IMR-90 (cell line): ENCODE data around the gene NAV2. TPM values are rescaled to one million over a fixed set of nuclear protein-coding genes. Genes with fewer than 3 reads are reported as not detected.

Source experiments
- ATAC-seq: fragments of 200-7000 bp; cut with Tn5 transposase; 2 replicates; pipeline ENCODE4 v1.9.1; 2020; ENCODE audit warnings: low read depth, mild to moderate bottlenecking, moderate library complexity
- BruUV-seq: library from RNA; stranded (reverse); fragments of 400-500 nt; replicated peaks from 2 replicates; lab custom pipeline; 2021; lab: Mats Ljungman, UMichigan
- CTCF ChIA-PET: fragments of 300-600 bp; formaldehyde crosslinking; extraction: SDS; loops from one replicate; lab custom pipeline; 2021; ENCODE audit warnings: antibody characterized with exemption; lab: Yijun Ruan, JAX
- POLR2A ChIA-PET: fragments of 300-600 bp; sonication (Branson Sonifier 250); formaldehyde crosslinking; loops from one replicate; lab custom pipeline; 2022; ENCODE audit warnings: antibody characterized with exemption; ENCODE audit not compliant: unreplicated experiment; lab: Charles Lee
- DNase-seq: peaks from one replicate; pipeline ENCODE4 v3.0.0; 2013
- H2AFZ ChIP-seq: replicated peaks from 2 replicates; pipeline ENCODE3; 2013; ENCODE audit warnings: low read length, mild to moderate bottlenecking; ENCODE audit not compliant: poor library complexity
- H2AK5ac ChIP-seq: 2 replicates; pipeline ENCODE4 v1.6.1; 2013; ENCODE audit warnings: low read depth, low read length, inconsistent platforms
- H2AK9ac ChIP-seq: replicated peaks from 2 replicates; pipeline ENCODE3; 2013; ENCODE audit warnings: mild to moderate bottlenecking, low read depth, low read length, moderate library complexity; ENCODE audit not compliant: poor library complexity
- H2BK120ac ChIP-seq: 2 replicates; pipeline ENCODE4 v1.6.1; 2013; ENCODE audit warnings: low read depth, low read length, inconsistent platforms
- H2BK15ac ChIP-seq: 3 replicates; pipeline ENCODE4 v1.6.1; 2013; ENCODE audit warnings: low read depth, low read length, inconsistent platforms
- H2BK20ac ChIP-seq: 2 replicates; pipeline ENCODE4 v1.6.1; 2013; ENCODE audit warnings: low read depth, mild to moderate bottlenecking, inconsistent platforms, low read length, moderate library complexity
- H2BK5ac ChIP-seq: 2 replicates; pipeline ENCODE4 v1.6.1; 2013; ENCODE audit warnings: mild to moderate bottlenecking, low read depth, low read length, inconsistent platforms; ENCODE audit not compliant: poor library complexity, severe bottlenecking
- H3K14ac ChIP-seq: replicated peaks from 2 replicates; pipeline ENCODE4 v1.6.1; 2013; ENCODE audit warnings: low read depth, low read length, inconsistent platforms
- H3K18ac ChIP-seq: 2 replicates; pipeline ENCODE4 v1.6.1; 2013; ENCODE audit warnings: low read depth, low read length, control low read depth
- H3K23ac ChIP-seq: 2 replicates; pipeline ENCODE4 v1.6.1; 2013; ENCODE audit warnings: low read depth, low read length, inconsistent platforms
- H3K27ac ChIP-seq: 2 replicates; pipeline ENCODE4 v1.5.1; 2013; ENCODE audit warnings: mild to moderate bottlenecking, control low read depth, low read length; ENCODE audit not compliant: insufficient read depth
- H3K27me3 ChIP-seq: 2 replicates; pipeline ENCODE4 v1.6.1; 2013; ENCODE audit warnings: low read length; ENCODE audit not compliant: control insufficient read depth, insufficient read depth
- H3K36me3 ChIP-seq: 2 replicates; pipeline ENCODE4 v1.6.1; 2013; ENCODE audit warnings: low read length, mixed read lengths; ENCODE audit not compliant: control insufficient read depth, insufficient read depth
- H3K4ac ChIP-seq: 2 replicates; pipeline ENCODE4 v1.6.1; 2013; ENCODE audit warnings: low read depth, low read length, inconsistent platforms
- H3K4me1 ChIP-seq: 2 replicates; pipeline ENCODE4 v1.6.1; 2013; ENCODE audit warnings: low read length, mixed read lengths; ENCODE audit not compliant: control insufficient read depth, insufficient read depth
- H3K4me2 ChIP-seq: 2 replicates; pipeline ENCODE4 v1.6.1; 2013; ENCODE audit warnings: low read depth, mild to moderate bottlenecking, control low read depth, low read length, moderate library complexity
- H3K4me3 ChIP-seq: 2 replicates; pipeline ENCODE4 v1.5.1; 2013; ENCODE audit warnings: low read depth, mild to moderate bottlenecking, control low read depth, low read length, moderate library complexity; ENCODE audit not compliant: insufficient read depth
- H3K56ac ChIP-seq: 2 replicates; pipeline ENCODE4 v1.6.1; 2013; ENCODE audit warnings: low read length, inconsistent platforms; ENCODE audit not compliant: insufficient read depth; ENCODE audit errors: extremely low read depth
- H3K79me1 ChIP-seq, 2 experiments: 2 replicates each; pipeline ENCODE4 v1.6.1; 2013; ENCODE audit warnings: low read length in 2 of 2, inconsistent platforms in 1 of 2, low read depth in 1 of 2
- H3K9ac ChIP-seq: 2 replicates; pipeline ENCODE4 v1.6.1; 2013; ENCODE audit warnings: low read depth, low read length, control low read depth
- H3K9me1 ChIP-seq: 2 replicates; pipeline ENCODE4 v1.6.1; 2013; ENCODE audit warnings: low read length, inconsistent platforms; ENCODE audit not compliant: insufficient read depth
- H3K9me3 ChIP-seq: 2 replicates; pipeline ENCODE4 v1.6.1; 2013; ENCODE audit warnings: low read length; ENCODE audit not compliant: control insufficient read depth, insufficient read depth
- H4K20me1 ChIP-seq: 2 replicates; pipeline ENCODE4 v1.6.1; 2013; ENCODE audit warnings: low read length, inconsistent platforms; ENCODE audit not compliant: insufficient read depth
- H4K5ac ChIP-seq: 2 replicates; pipeline ENCODE4 v1.6.1; 2013; ENCODE audit warnings: mild to moderate bottlenecking, low read depth, low read length, control low read depth
- H4K8ac ChIP-seq, 2 experiments: 2 replicates each; pipeline ENCODE4 v1.6.1; 2013; ENCODE audit warnings: low read depth in 2 of 2, low read length in 2 of 2, control low read depth in 1 of 2, inconsistent platforms in 1 of 2
- H4K91ac ChIP-seq: 2 replicates; pipeline ENCODE4 v1.6.1; 2013; ENCODE audit warnings: low read depth, low read length, inconsistent platforms; ENCODE audit not compliant: insufficient read depth
- BHLHE40 ChIP-seq: fragments of 150-350 bp; IDR thresholded peaks from 2 replicates; pipeline ENCODE4 v1.6.1; 2016; ENCODE audit warnings: mild to moderate bottlenecking, low read depth, low read length
- CEBPB ChIP-seq: IDR thresholded peaks from 2 replicates; pipeline ENCODE4 v1.6.1; 2012; ENCODE audit warnings: low read depth, low read length, improper control_type of control experiment
- FOS ChIP-seq: fragments of 150-350 bp; IDR thresholded peaks from 2 replicates; pipeline ENCODE4 v1.6.1; 2016; ENCODE audit warnings: low read depth, low read length
- MAFK ChIP-seq: IDR thresholded peaks from 2 replicates; pipeline ENCODE4 v1.6.1; 2012; ENCODE audit warnings: low read depth, low read length, improper control_type of control experiment
- MAZ ChIP-seq: IDR thresholded peaks from 2 replicates; pipeline ENCODE4 v1.6.1; 2012; ENCODE audit warnings: low read depth, mild to moderate bottlenecking, low read length, improper control_type of control experiment, moderate library complexity, borderline replicate concordance
- MXI1 ChIP-seq: IDR thresholded peaks from 2 replicates; pipeline ENCODE4 v1.6.1; 2012; ENCODE audit warnings: low read depth, mild to moderate bottlenecking, low read length, moderate library complexity, borderline replicate concordance
- NFE2L2 ChIP-seq: fragments of 150-350 bp; IDR thresholded peaks from 2 replicates; pipeline ENCODE4 v1.6.1; 2016; ENCODE audit warnings: low read depth, mild to moderate bottlenecking, low read length
- POLR2A ChIP-seq: IDR thresholded peaks from 2 replicates; pipeline ENCODE4 v1.6.1; 2012; ENCODE audit warnings: mild to moderate bottlenecking, low read depth, low read length
- RAD21 ChIP-seq: IDR thresholded peaks from 2 replicates; pipeline ENCODE4 v1.6.1; 2012; ENCODE audit warnings: low read length, improper control_type of control experiment
- RCOR1 ChIP-seq: IDR thresholded peaks from 2 replicates; pipeline ENCODE4 v1.6.1; 2012; ENCODE audit warnings: mild to moderate bottlenecking, low read length, improper control_type of control experiment; ENCODE audit not compliant: insufficient replicate concordance
- RFX5 ChIP-seq: IDR thresholded peaks from 2 replicates; pipeline ENCODE4 v1.8.0; 2012; ENCODE audit warnings: low read depth, mild to moderate bottlenecking, low read length, moderate library complexity
- SMC3 ChIP-seq: fragments of 150-350 bp; IDR thresholded peaks from 2 replicates; pipeline ENCODE4 v1.6.1; 2016; ENCODE audit warnings: low read depth, mild to moderate bottlenecking, antibody characterized with exemption, low read length, moderate library complexity
- WGBS, 2 experiments: methylation state at CpG; one replicate each; pipeline versions ENCODE4 v1.1.5 to v1.1.7; 2013; ENCODE audit warnings: missing lambda C conversion rate in 2 of 2; ENCODE audit not compliant: insufficient read length in 1 of 2; ENCODE audit errors: extremely low coverage in 2 of 2; 5-methylcytosine and 5-hydroxymethylcytosine counted together
- dilution Hi-C: fragments of 300-500 bp; cut with HindIII; formaldehyde crosslinking; loops from one replicate; pipeline ENCODE4 v1.14.3; 2018; ENCODE audit warnings: low sequenced_read_pairs; ENCODE audit not compliant: unreplicated experiment
- in situ Hi-C: fragments of 300-500 bp; cut with MboI; formaldehyde crosslinking; loops from 3 replicates; pipeline ENCODE4 v1.14.3; 2019; ENCODE audit warnings: low sequenced_read_pairs, inconsistent platforms, mixed read lengths
- intact Hi-C: fragments of 100-400 bp; cut with micrococcal nuclease; formaldehyde crosslinking; loops from 2 replicates; pipeline ENCODE4 v1.10.0; 2022
- polyA plus RNA-seq, 3 experiments: library from polyadenylated mRNA; depleted of rRNA; stranded (reverse); fragments of >200 nt; gene quantifications; 2 replicates each; pipeline ENCODE4 v1.2.3, GENCODE V29; 2012; ENCODE audit warnings: low replicate concordance in 1 of 3
- total RNA-seq: library from RNA; depleted of rRNA; stranded (reverse); fragments of >200 nt; gene quantifications from 2 replicates; pipeline ENCODE4 v1.2.3, GENCODE V29; 2012
- TF ChIP-seq, protein P1 (sequence below): conservative IDR thresholded peaks from 2 replicates; pipeline ENCODE4 v1.5.1; 2012; ENCODE audit warnings: mild to moderate bottlenecking, low read depth, low read length, improper control_type of control experiment
- TF ChIP-seq, protein P2 (sequence below): fragments of 150-350 bp; IDR thresholded peaks from 2 replicates; pipeline ENCODE4 v1.6.1; 2017; ENCODE audit warnings: mild to moderate bottlenecking, antibody characterized with exemption, low read length, low read depth
- TF ChIP-seq, protein P3 (sequence below): fragments of 150-350 bp; IDR thresholded peaks from 2 replicates; pipeline ENCODE4 v1.6.1; 2016; ENCODE audit warnings: low read depth, mild to moderate bottlenecking, low read length, moderate library complexity, borderline replicate concordance

NAV2 gene
- total and polyA plus RNA-seq, 2 of the 4 experiments (the other 2 are of a cell fraction): 4.5 to 12.6 TPM

DNA sequence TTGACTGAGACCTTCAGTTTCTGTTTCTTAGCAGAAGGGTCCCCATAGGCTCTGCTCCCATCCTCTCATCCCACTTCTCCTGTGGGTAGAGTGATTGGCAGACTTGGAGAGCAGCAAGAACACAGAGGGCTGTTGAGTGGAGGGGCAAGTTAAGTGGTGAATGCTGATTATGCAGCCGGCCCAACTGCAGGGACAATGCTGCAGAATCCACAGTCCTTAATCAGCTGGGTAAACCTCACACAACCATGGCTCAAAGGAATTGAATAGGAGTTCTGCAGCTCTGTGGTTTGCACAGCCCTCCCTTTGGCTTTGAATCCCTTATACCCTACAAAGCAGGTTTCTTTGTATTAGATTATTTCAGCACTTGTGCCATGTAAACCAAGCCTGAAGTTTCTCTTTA lies 161.1 kb downstream of the NAV2 start:
- Histone ChIP-seq H4K20me1 (peaks cover 12% of the 10 kb centered on the region; the same call in 1 of the 2 replicates), H3K27ac (no peak overlapping the region), H4K8ac (no peak overlapping the region), H2BK120ac (no peak overlapping the region), H3K18ac (no peak overlapping the region), H3K4me1 (no peaks in the 10 kb centered on the region), H2AK9ac (no peak overlapping the region), H2BK15ac (no peak overlapping the region), H4K5ac (no peak overlapping the region), H3K36me3 (peaks cover 3% of the 10 kb centered on the region), H2BK20ac (no peak overlapping the region), H3K4me3 (no peak overlapping the region), H2AK5ac (no peak overlapping the region), H3K27me3 (no peaks in the 10 kb centered on the region), H3K4ac (no peak overlapping the region), H2AFZ (no peak overlapping the region), H3K23ac (no peak overlapping the region; the same call in 1 of the 2 replicates), H3K9me1 (no peaks in the 10 kb centered on the region; the same call in 1 of the 2 replicates), H4K91ac (no peak overlapping the region), H3K4me2 (no peak overlapping the region), H3K9me3 (no peaks in the 10 kb centered on the region), H3K9ac (no peak overlapping the region), H2BK5ac (no peak overlapping the region), H3K79me1 (peaks cover 17 to 20% of the 10 kb centered on the region in 2 experiments; a peak in 3 of 4 replicates), H3K14ac (no peak overlapping the region), H3K56ac (no peak overlapping the region)
- ChIA-PET POLR2A (no interaction called here), CTCF (no interaction called here)
- dilution Hi-C loops: no loop called here
- WGBS, 2 experiments: no CpG with 5 or more reads among the region's 1 CpG
- no peak for DNase-seq
- no peak for ATAC-seq
- intact Hi-C loops: no loop called here
- no TSS peak for BruUV-seq
- TF ChIP-seq FOS (no peak), BHLHE40 (no peak), RFX5 (no peak), MXI1 (no peak), MAFK (no peak), MAZ (no peak), SMC3 (no peak), RCOR1 (no peak), NFE2L2 (no peak), RAD21 (no peak), CEBPB (no peak), POLR2A (no peak)
- TF ChIP-seq, protein P1, sequence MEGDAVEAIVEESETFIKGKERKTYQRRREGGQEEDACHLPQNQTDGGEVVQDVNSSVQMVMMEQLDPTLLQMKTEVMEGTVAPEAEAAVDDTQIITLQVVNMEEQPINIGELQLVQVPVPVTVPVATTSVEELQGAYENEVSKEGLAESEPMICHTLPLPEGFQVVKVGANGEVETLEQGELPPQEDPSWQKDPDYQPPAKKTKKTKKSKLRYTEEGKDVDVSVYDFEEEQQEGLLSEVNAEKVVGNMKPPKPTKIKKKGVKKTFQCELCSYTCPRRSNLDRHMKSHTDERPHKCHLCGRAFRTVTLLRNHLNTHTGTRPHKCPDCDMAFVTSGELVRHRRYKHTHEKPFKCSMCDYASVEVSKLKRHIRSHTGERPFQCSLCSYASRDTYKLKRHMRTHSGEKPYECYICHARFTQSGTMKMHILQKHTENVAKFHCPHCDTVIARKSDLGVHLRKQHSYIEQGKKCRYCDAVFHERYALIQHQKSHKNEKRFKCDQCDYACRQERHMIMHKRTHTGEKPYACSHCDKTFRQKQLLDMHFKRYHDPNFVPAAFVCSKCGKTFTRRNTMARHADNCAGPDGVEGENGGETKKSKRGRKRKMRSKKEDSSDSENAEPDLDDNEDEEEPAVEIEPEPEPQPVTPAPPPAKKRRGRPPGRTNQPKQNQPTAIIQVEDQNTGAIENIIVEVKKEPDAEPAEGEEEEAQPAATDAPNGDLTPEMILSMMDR: no peak
- TF ChIP-seq, protein P2, sequence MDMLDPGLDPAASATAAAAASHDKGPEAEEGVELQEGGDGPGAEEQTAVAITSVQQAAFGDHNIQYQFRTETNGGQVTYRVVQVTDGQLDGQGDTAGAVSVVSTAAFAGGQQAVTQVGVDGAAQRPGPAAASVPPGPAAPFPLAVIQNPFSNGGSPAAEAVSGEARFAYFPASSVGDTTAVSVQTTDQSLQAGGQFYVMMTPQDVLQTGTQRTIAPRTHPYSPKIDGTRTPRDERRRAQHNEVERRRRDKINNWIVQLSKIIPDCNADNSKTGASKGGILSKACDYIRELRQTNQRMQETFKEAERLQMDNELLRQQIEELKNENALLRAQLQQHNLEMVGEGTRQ: no peak
- TF ChIP-seq, protein P3, sequence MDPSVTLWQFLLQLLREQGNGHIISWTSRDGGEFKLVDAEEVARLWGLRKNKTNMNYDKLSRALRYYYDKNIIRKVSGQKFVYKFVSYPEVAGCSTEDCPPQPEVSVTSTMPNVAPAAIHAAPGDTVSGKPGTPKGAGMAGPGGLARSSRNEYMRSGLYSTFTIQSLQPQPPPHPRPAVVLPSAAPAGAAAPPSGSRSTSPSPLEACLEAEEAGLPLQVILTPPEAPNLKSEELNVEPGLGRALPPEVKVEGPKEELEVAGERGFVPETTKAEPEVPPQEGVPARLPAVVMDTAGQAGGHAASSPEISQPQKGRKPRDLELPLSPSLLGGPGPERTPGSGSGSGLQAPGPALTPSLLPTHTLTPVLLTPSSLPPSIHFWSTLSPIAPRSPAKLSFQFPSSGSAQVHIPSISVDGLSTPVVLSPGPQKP: no peak
- in situ Hi-C loops: no loop called here
